ENCODE data around the gene LMX1A. TPM values are rescaled to one million over a fixed set of nuclear protein-coding genes. Genes with fewer than 3 reads are reported as not detected.

The LMX1A gene
- total RNA-seq, 1 experiment from 2014 or later: not detected

GRCh38 chr1:165383599-165384405, 27.3 kb upstream of the LMX1A start:
- no peak for TF ChIP-seq POLR2AphosphoS5 (IDR thresholded peaks at IDR 0.05; ENCODE audit: low read depth, low read length)
- no peak for TF ChIP-seq REST (IDR thresholded peaks at IDR 0.05; ENCODE audit: insufficient read depth in 1 of 2, low read depth in 2 of 2, low read length in 1 of 2)
- Histone ChIP-seq H3K27me3 (ENCODE audit: control insufficient read depth, insufficient read depth, low read length) (peaks cover 14% of the 10 kb centered on the region), H3K9me3 (ENCODE audit: control insufficient read depth, insufficient read depth, low read depth, low read length) (no peaks in the 10 kb centered on the region), H3K36me3 (ENCODE audit: control insufficient read depth, insufficient read depth, low read length) (no peaks in the 10 kb centered on the region), H3K27ac (ENCODE audit: low read length) (no peak overlapping the region), H3K4me3 (ENCODE audit: low read depth in 2 of 2, low read length in 2 of 2) (no peak overlapping the region), H3K4me1 (ENCODE audit: control insufficient read depth, insufficient read depth, low read length) (no peaks in the 10 kb centered on the region)
- ChIA-PET CTCF (interaction anchor here (0.7 to 0.8 kb wide), 2 partner anchors 14 kb away, joined by 3 read pairs; no protein-coding TSS in a partner anchor), POLR2A (no interaction called here)
- no peak for DNase-seq (ENCODE audit: low read depth, low spot score)
- BruUV-seq (replicated peaks): no TSS peak
- intact Hi-C loops (cut with micrococcal nuclease; ENCODE audit: unreplicated experiment): no loop called here
- ATAC-seq: no peak
- in situ Hi-C loops (cut with HindIII; ENCODE audit: low pct_unique_long_range_greater_than_20kb, low sequenced_read_pairs): no loop called here

DNA sequence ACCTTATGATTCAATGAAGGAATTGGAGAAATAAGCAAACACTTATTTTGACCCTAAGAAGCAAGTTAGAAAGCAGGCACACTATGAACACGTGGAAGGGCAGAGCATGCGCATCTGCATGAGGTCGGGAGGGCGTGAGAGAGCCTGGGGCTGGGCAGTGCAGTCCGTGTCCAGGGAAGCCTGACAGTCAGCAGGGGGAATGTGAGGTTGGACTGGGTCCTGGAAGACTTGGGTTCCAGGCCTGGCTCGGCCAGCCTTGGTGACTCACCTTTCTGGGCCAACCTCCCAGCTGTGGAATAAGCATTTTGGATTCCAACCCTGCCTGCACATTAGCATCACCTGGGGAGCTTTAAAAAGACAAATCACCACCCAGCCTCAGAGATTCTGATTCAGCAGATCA, 26.6 kb upstream of the LMX1A start:
- CTCF ChIA-PET: no interaction called here
- DNase-seq (ENCODE audit: low read depth, low spot score) (no peak), ATAC-seq (no peak)
- TF ChIP-seq POLR2AphosphoS5 (IDR thresholded peaks at IDR 0.05; ENCODE audit: low read depth, low read length) (no peak), REST (IDR thresholded peaks at IDR 0.05; ENCODE audit: insufficient read depth in 1 of 2, low read depth in 2 of 2, low read length in 1 of 2) (no peak), SIN3A (IDR thresholded peaks at IDR 0.05; ENCODE audit: borderline replicate concordance, insufficient read depth, low read depth, low read length) (no peak), TCF7L2 (IDR thresholded peaks at IDR 0.05; ENCODE audit: low read depth, low read length) (no peak), CTCF (IDR thresholded peaks at IDR 0.05) (no peak)
- BruUV-seq (replicated peaks): no TSS peak
- intact Hi-C loops (cut with micrococcal nuclease; ENCODE audit: unreplicated experiment): no loop called here
- POLR2A ChIA-PET: no interaction called here
- peaks cover 9% of the 10 kb centered on the region for H3K27me3 ChIP-seq (ENCODE audit: control insufficient read depth, insufficient read depth, low read length)
- no peak overlapping the region for H3K27ac ChIP-seq (ENCODE audit: low read length)
- H3K36me3 ChIP-seq (ENCODE audit: control insufficient read depth, insufficient read depth, low read length): no peaks in the 10 kb centered on the region
- H3K4me1 ChIP-seq (ENCODE audit: control insufficient read depth, insufficient read depth, low read length): no peaks in the 10 kb centered on the region
- no peak overlapping the region for H3K4me3 ChIP-seq (ENCODE audit: low read depth in 2 of 2, low read length in 2 of 2)
- in situ Hi-C loops (cut with HindIII; ENCODE audit: low pct_unique_long_range_greater_than_20kb, low sequenced_read_pairs): no loop called here
- H3K9me3 ChIP-seq (ENCODE audit: control insufficient read depth, insufficient read depth, low read depth, low read length): no peaks in the 10 kb centered on the region

Data from Panc1 (cell line).